WTC11 (cell line): ENCODE measurements around the gene ZMIZ1.

Source experiments
- CTCF ChIP-seq: fragments of 200-600 bp; IDR thresholded peaks from 2 replicates; pipeline ENCODE4 v1.8.0; 2022; ENCODE audit warnings: antibody characterized with exemption
- E2F5 ChIP-seq: sonication (generic); formaldehyde crosslinking; IDR thresholded peaks from 2 replicates; pipeline ENCODE4 v1.8.1; 2022; ENCODE audit warnings: mild to moderate bottlenecking, moderate library complexity, missing genetic modification reagents
- ZNF317 ChIP-seq: sonication (generic); formaldehyde crosslinking; IDR thresholded peaks from 2 replicates; pipeline ENCODE4 v1.8.1; 2023; ENCODE audit warnings: low read depth, mild to moderate bottlenecking, moderate library complexity, missing genetic modification reagents, borderline replicate concordance
- ZNF396 ChIP-seq: fragments of 250-450 bp; sonication (Bioruptor Pico); IDR thresholded peaks from 2 replicates; pipeline ENCODE4 v1.8.0; 2021; ENCODE audit warnings: mild to moderate bottlenecking, moderate library complexity, borderline replicate concordance

- TF ChIP-seq CTCF: no peak
- TF ChIP-seq E2F5: no peak
- no peak for TF ChIP-seq ZNF396 (CRISPR knock-in tag)
- no peak for TF ChIP-seq ZNF317 (CRISPR knock-in tag)
Observed at GRCh38 chr10:79058899-79059841, 9.6 kb upstream of the ZMIZ1 start.
